ENCODE results near the gene ZNF101. TPM values are rescaled to one million over a fixed set of nuclear protein-coding genes. Genes with fewer than 3 reads are reported as not detected.
A peak's percentile ranks its signal among the peaks of the same experiment; 100 is the strongest.

The ZNF101 gene
- polyA plus RNA-seq, 1 donor from 2014 or later, result 12.2 TPM

DNA sequence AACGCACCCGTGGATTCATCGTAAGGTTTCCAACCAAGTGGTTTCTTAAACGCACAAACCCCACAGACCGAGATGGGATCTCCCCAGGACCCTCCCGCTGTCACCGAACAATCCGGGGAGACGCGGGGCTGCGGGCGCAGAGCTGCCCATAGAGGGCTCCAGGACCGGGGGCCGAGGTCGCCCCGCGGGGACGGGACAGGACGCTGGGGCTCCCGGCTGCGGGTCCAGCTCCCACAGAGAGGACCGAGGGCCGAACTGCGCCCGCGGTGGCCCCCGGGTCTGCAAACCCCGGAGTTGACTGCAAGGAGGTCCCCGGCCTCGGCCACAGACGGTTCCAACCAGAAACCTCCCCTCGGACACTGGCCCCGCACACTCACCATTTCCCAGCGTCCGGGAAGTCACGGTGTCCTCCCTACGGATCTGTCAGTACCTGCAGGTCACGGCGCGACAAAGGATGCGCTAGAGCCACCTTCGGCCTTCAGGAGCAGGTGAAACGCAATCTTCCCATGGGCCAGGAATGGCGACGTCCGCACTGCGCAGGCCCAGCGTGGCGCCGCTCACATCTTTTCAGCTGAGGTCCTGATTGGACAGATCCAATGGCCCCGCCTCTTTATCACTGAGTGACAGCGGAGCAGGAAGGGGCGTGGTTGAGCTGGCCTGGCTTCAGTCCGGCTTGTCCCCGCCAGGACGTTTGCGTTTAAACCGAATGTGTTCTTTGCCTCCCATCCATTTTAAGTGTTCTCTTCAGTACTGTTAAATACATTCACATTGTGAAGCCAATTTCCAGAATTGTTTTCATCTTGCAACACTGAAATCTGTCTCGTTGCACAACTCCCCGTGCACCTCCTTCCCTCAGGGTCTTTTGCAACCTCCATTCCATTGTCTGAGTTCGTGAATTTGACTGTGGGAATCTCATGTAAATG lies 64.2 kb downstream of the ZNF101 start, which contains the start of gene ZNF14:
Gene ZNF14, minus strand, starts transcription at position 534 of the 923 bp plus-strand sequence. Its CDS starts 154 bp downstream, at position 380.
- peaks cover 11% of the 10 kb centered on the region for H3K9me3 ChIP-seq (ENCODE audit: low read length)
- H3F3A ChIP-seq (ENCODE audit: insufficient read depth, low read length, poor library complexity, severe bottlenecking), result no peaks in the 10 kb centered on the region
- H3K27ac ChIP-seq (ENCODE audit: low read length), result peak within 1 kb of the TSS; percentile 93
- H3K9me2 ChIP-seq (ENCODE audit: insufficient read depth, low read length), result no peaks in the 10 kb centered on the region
- no peaks in the 10 kb centered on the region for H3K36me3 ChIP-seq (ENCODE audit: insufficient read depth, low read length)
- H3K27me3 ChIP-seq (ENCODE audit: insufficient read depth, low read depth, low read length), result no peaks in the 10 kb centered on the region
- H3K4me3 ChIP-seq (ENCODE audit: low read length), result peak within 1 kb of the TSS; percentile 99
- H3K9ac ChIP-seq (ENCODE audit: low read length), result peak within 1 kb of the TSS; percentile 97
- H3K79me2 ChIP-seq (replicated peaks; ENCODE audit: insufficient read depth, low read length), result peaks cover 50% of the 10 kb centered on the region
- H4K20me1 ChIP-seq (ENCODE audit: insufficient read depth), result no peaks in the 10 kb centered on the region
- H3K4me2 ChIP-seq (ENCODE audit: low read length), result peak within 1 kb of the TSS; percentile 70
- TF ChIP-seq TAF1 (IDR thresholded peaks at IDR 0.05; ENCODE audit: low read depth) (peak; percentile 96), EP300 (conservative IDR thresholded peaks at IDR 0.05; ENCODE audit: poor library complexity, severe bottlenecking) (peak; percentile 16), EZH2 (IDR thresholded peaks at IDR 0.05; ENCODE audit: borderline replicate concordance, insufficient read depth, low read length, poor library complexity, severe bottlenecking) (no peak), POLR2AphosphoS5 (IDR thresholded peaks at IDR 0.05) (peak; percentile 98), SMC3 (conservative IDR thresholded peaks at IDR 0.05; ENCODE audit: poor library complexity) (no peak), MXI1 (conservative IDR thresholded peaks at IDR 0.05; ENCODE audit: poor library complexity, severe bottlenecking) (peak; percentile 67), RAD21 (conservative IDR thresholded peaks at IDR 0.05) (no peak)
- TF ChIP-seq, protein P1, sequence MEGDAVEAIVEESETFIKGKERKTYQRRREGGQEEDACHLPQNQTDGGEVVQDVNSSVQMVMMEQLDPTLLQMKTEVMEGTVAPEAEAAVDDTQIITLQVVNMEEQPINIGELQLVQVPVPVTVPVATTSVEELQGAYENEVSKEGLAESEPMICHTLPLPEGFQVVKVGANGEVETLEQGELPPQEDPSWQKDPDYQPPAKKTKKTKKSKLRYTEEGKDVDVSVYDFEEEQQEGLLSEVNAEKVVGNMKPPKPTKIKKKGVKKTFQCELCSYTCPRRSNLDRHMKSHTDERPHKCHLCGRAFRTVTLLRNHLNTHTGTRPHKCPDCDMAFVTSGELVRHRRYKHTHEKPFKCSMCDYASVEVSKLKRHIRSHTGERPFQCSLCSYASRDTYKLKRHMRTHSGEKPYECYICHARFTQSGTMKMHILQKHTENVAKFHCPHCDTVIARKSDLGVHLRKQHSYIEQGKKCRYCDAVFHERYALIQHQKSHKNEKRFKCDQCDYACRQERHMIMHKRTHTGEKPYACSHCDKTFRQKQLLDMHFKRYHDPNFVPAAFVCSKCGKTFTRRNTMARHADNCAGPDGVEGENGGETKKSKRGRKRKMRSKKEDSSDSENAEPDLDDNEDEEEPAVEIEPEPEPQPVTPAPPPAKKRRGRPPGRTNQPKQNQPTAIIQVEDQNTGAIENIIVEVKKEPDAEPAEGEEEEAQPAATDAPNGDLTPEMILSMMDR (IDR thresholded peaks at IDR 0.05; ENCODE audit: poor library complexity, severe bottlenecking), result peak; percentile 44
- TF ChIP-seq, protein P2, sequence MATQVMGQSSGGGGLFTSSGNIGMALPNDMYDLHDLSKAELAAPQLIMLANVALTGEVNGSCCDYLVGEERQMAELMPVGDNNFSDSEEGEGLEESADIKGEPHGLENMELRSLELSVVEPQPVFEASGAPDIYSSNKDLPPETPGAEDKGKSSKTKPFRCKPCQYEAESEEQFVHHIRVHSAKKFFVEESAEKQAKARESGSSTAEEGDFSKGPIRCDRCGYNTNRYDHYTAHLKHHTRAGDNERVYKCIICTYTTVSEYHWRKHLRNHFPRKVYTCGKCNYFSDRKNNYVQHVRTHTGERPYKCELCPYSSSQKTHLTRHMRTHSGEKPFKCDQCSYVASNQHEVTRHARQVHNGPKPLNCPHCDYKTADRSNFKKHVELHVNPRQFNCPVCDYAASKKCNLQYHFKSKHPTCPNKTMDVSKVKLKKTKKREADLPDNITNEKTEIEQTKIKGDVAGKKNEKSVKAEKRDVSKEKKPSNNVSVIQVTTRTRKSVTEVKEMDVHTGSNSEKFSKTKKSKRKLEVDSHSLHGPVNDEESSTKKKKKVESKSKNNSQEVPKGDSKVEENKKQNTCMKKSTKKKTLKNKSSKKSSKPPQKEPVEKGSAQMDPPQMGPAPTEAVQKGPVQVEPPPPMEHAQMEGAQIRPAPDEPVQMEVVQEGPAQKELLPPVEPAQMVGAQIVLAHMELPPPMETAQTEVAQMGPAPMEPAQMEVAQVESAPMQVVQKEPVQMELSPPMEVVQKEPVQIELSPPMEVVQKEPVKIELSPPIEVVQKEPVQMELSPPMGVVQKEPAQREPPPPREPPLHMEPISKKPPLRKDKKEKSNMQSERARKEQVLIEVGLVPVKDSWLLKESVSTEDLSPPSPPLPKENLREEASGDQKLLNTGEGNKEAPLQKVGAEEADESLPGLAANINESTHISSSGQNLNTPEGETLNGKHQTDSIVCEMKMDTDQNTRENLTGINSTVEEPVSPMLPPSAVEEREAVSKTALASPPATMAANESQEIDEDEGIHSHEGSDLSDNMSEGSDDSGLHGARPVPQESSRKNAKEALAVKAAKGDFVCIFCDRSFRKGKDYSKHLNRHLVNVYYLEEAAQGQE (IDR thresholded peaks at IDR 0.05; ENCODE audit: borderline replicate concordance), result peak; percentile 91
- H2AFZ ChIP-seq (ENCODE audit: low read depth, low read length), result peak within 1 kb of the TSS; percentile 92

Small RNA genes within 50 kb of the gene (small RNA-seq; reads per million reads assigned to genes)
- 0 reads per million in 3 experiments for gene AC011458.2

Other genes with a start within 250 kb of the ZNF101 start
- 4.5 and 5.3 TPM in 2 replicates for gene TSSK6, start 153.3 kb upstream of the ZNF101 start, polyA plus RNA-seq
- gene NDUFA13, start 152.6 kb upstream of the ZNF101 start, polyA plus RNA-seq, result 266 and 308 TPM in 2 replicates
- 26.9 and 28.1 TPM in 2 replicates for gene YJEFN3, start 139.9 kb upstream of the ZNF101 start, polyA plus RNA-seq
- 0.60 and 0.84 TPM in 2 replicates for gene CILP2, start 130.6 kb upstream of the ZNF101 start, polyA plus RNA-seq
- 7.5 and 8.1 TPM in 2 replicates for gene PBX4, start 50.2 kb upstream of the ZNF101 start, polyA plus RNA-seq
- 77.1 and 115 TPM in 2 replicates for gene LPAR2, start 40.6 kb upstream of the ZNF101 start, polyA plus RNA-seq
- 18.4 and 31.2 TPM in 2 replicates for gene GMIP, start 25.2 kb upstream of the ZNF101 start, polyA plus RNA-seq
- 51.6 and 63.5 TPM in 2 replicates for gene ATP13A1, start 5.2 kb upstream of the ZNF101 start, polyA plus RNA-seq
- gene ZNF14, start 64.3 kb downstream of the ZNF101 start, polyA plus RNA-seq, result 5.8 and 8.2 TPM in 2 replicates
- 95.5 and 107 TPM in 2 replicates for gene ZNF506, start 152.9 kb downstream of the ZNF101 start, polyA plus RNA-seq
- gene ZNF253, start 197.0 kb downstream of the ZNF101 start, polyA plus RNA-seq, result 25.9 and 26.7 TPM in 2 replicates
- 14.9 and 20.4 TPM in 2 replicates for gene ZNF93, start 232.1 kb downstream of the ZNF101 start, polyA plus RNA-seq